ENCODE data around the gene CHRDL2.

CHRDL2 gene

GRCh38 chr11:74710281-74710938, 20.8 kb downstream of the CHRDL2 start:
- no peak for DNase-seq (ENCODE audit: low read depth)

- no peak for DNase-seq (ENCODE audit: low read depth)
Measured at GRCh38 chr11:74709175-74709574, 22.1 kb downstream of the CHRDL2 start.

GRCh38 chr11:74707602-74708510, 23.4 kb downstream of the CHRDL2 start:
- no peak for DNase-seq (ENCODE audit: low read depth)

GRCh38 chr11:74707182-74707581, 24.0 kb downstream of the CHRDL2 start:
- no peak for DNase-seq (ENCODE audit: low read depth)

GRCh38 chr11:74703211-74703610, 28.0 kb downstream of the CHRDL2 start:
- DNase-seq (ENCODE audit: low read depth): no peak

GRCh38 chr11:74702383-74703007, 28.7 kb downstream of the CHRDL2 start:
- DNase-seq (ENCODE audit: low read depth): peak; percentile 39

GRCh38 chr11:74701351-74701750, 29.9 kb downstream of the CHRDL2 start:
- DNase-seq (ENCODE audit: low read depth): no peak

GRCh38 chr11:74699615-74700396, 31.4 kb downstream of the CHRDL2 start:
- DNase-seq (ENCODE audit: low read depth): no peak

- no peak for DNase-seq (ENCODE audit: low read depth)
Measured at GRCh38 chr11:74697722-74698121, 33.5 kb downstream of the CHRDL2 start.

GRCh38 chr11:74696939-74697675, 34.1 kb downstream of the CHRDL2 start:
- DNase-seq (ENCODE audit: low read depth): peak; percentile 69

- DNase-seq (ENCODE audit: low read depth): no peak
Measured at GRCh38 chr11:74696500-74696899, 34.7 kb downstream of the CHRDL2 start.

GRCh38 chr11:74695705-74696280, 35.4 kb downstream of the CHRDL2 start:
- no peak for DNase-seq (ENCODE audit: low read depth)

GRCh38 chr11:74694136-74694930, 36.9 kb downstream of the CHRDL2 start:
- DNase-seq (ENCODE audit: low read depth): no peak

GRCh38 chr11:74693531-74693930, 37.7 kb downstream of the CHRDL2 start:
- no peak for DNase-seq (ENCODE audit: low read depth)

GRCh38 chr11:74691755-74692154, 39.5 kb downstream of the CHRDL2 start:
- no peak for DNase-seq (ENCODE audit: low read depth)

- DNase-seq (ENCODE audit: low read depth): no peak
Measured at GRCh38 chr11:74689666-74690065, 41.6 kb downstream of the CHRDL2 start.

- no peak for DNase-seq (ENCODE audit: low read depth)
Measured at GRCh38 chr11:74687237-74688023, 43.8 kb downstream of the CHRDL2 start.

- peak; percentile 49 for DNase-seq (ENCODE audit: low read depth)
Measured at GRCh38 chr11:74686792-74687191, 44.4 kb downstream of the CHRDL2 start.

GRCh38 chr11:74685905-74686304, 45.3 kb downstream of the CHRDL2 start:
- DNase-seq (ENCODE audit: low read depth): no peak

Data from GM04504 (cell line).